Stimulated activated CD4-positive, alpha-beta T cell treated with anti-CD3 and anti-CD28 coated beads, Interleukin-1b, Interleukin-23, amount 100 ng/mL, for 24 hours (primary cell): Measurements from ENCODE around the gene ADM2.
A peak's percentile ranks its signal among the peaks of the same experiment; 100 is the strongest.
"Not testable (repeated sequence)": the region's sequence is repeated elsewhere in the genome, so short reads cannot be mapped to it uniquely, and the experiment has no call there.

Experiments used
- DNase-seq, 4 experiments: peaks; one replicate each; pipeline ENCODE4 v3.0.0-alpha.2; 2020; ENCODE audit warnings: low read depth in 4 of 4, low spot score in 1 of 4

ADM2 gene

DNA sequence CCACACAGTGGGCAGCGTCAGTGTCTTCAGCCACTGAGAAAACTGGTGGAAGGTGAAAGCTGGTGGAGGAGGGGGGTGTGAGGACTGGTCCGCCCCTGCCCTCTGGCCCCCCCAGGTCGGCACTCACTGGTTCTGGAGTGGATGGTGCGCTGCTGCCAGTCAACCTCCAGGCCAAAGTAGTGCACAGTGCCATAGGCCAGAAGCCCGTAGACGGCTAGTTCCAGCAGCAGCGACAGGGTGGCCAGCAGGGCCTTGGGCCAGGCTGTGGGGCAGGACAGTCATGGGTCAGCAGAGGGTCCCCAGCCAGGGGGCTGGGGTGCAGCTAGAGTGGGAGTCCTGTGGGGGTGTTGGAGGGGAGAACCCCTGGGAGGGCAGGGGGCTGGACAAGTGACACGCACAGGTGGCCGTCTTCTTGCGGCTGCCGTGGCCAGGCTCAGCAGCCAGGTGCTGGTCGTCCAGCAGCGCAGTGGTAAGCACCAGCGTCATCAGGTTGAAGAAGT is 24.0 kb downstream of the ADM2 start:
- no peak for DNase-seq

DNA sequence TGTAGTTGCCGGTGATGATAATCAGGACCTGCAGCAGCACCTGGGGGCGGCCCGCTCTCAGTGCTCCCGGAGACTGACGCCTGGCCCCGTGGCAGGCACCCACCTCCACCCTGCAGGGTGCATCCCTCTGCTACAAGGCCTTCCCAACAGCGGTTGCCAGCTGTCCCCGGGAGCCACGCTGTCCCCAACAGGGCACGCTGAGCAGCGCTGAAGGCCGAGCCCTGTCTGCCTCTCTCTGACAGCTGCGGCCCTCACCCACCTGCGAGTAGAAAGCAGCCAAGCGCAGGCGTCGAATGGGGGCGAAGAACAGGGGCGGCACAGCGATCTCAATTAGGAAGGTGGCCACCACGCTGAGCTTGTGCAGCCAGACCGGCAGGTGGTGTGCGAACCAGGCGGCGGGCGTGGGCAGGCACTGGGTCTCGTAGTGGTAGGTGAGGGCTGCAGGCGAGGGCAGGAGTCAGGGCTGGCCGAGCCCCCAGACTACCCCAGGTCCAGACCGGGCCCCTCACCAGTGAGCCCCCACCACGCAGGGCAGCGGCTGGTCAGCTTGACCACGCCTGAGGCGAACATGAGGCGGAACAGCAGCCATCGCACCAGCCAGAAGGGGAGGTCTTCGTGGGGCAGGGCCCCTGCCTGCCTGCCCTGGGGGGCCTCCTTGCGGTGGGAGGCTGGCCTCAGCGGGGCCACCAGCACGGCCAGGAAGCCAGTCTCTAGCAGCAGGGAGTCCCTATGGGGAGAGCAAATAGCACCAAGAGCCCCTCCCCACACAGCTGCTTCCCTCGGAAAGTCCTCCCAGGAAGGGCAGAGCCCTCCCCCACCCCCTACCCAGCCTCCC is 24.6 kb downstream of the ADM2 start:
- no peak for DNase-seq

GRCh38 chr22:50506611-50507420 is 25.5 kb downstream of the ADM2 start:
- DNase-seq, result no peak

DNA sequence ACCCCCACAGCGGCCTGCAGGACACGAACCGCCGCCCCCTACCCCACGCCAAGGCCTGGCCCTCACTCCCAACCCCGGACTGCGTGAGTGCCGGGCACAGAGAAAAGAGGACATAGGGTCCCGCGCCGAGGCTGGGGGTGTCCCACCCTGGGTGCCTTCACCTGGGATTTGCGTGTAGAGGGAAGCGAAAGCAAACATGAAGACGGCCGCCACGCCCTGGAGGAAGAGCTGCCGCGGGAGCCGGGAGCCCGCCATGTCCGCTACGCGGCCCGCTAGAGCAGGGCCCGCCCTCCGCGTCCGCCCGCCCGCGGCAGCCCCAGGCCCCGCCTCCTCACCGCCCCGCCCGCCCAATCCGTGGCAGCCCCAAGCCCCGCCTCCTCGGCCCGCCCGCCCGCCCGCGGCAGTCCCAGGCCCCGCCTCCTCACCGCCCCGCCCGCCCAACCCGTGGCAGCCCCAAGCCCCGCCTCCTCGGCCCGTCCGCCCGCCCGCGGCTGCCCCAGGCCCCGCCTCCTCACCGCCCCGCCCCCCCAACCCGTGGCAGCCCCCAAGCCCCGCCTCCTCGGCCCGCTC is 26.2 kb downstream of the ADM2 start, which contains the start of gene LMF2:
Gene LMF2 (minus strand): TSS at position 282 of the 570 bp plus-strand sequence. CDS start 27 bp downstream, at position 255.
- DNase-seq, result peak; percentile 86 to 96 (median 88)

GRCh38 chr22:50507991-50508884 is 26.9 kb downstream of the ADM2 start, which contains the start of gene NCAPH2:
TSS of gene NCAPH2 (plus strand) at chr22:50508224. CDS start at chr22:50508338, 114 bp downstream.
- peak in 3 of 4 experiments; percentile 96 to 98 (median 96) for DNase-seq

DNA sequence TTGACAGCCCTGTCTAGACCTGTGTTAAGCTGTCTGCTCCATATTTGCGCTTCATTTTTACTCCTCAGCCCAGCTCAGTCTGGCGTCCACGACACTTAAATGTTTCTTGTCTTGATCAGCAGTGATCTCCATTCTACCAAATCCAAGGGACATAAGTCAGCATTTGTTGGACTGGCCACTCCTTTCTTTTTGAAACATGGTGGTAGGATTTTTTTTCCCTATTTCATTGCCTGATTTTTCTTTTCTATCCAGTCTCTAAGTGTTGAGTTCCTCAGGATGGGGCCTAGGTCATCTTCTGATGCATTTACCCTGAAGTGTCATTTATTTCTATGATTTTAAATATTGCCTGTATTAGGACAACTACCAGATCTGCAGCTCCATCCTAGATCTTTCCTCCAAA is 27.6 kb downstream of the ADM2 start:
- no peak for DNase-seq

DNA sequence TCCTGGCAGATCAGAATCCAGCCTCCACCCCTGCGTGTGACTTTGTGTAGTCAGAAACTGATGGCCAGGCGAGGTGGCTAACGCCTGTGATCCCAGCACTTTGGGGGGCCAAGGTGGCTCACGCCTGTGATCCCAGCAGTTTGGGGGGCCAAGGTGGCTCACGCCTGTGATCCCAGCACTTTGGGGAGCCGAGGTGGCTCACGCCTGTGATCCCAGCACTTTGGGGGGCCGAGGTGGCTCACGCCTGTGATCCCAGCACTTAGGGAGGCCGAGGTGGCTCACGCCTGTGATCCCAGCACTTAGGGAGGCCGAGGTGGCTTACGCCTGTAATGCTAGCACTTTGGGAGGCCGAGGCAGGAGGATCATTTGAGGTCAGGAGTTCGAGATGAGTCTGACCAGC is 31.8 kb downstream of the ADM2 start:
- DNase-seq, result no peak

GRCh38 chr22:50516068-50516467 is 34.7 kb downstream of the ADM2 start:
- DNase-seq, result no peak

- no peak for DNase-seq
These were observed 35.5 kb downstream of the ADM2 start for GRCh38 chr22:50516891-50517290.

DNA sequence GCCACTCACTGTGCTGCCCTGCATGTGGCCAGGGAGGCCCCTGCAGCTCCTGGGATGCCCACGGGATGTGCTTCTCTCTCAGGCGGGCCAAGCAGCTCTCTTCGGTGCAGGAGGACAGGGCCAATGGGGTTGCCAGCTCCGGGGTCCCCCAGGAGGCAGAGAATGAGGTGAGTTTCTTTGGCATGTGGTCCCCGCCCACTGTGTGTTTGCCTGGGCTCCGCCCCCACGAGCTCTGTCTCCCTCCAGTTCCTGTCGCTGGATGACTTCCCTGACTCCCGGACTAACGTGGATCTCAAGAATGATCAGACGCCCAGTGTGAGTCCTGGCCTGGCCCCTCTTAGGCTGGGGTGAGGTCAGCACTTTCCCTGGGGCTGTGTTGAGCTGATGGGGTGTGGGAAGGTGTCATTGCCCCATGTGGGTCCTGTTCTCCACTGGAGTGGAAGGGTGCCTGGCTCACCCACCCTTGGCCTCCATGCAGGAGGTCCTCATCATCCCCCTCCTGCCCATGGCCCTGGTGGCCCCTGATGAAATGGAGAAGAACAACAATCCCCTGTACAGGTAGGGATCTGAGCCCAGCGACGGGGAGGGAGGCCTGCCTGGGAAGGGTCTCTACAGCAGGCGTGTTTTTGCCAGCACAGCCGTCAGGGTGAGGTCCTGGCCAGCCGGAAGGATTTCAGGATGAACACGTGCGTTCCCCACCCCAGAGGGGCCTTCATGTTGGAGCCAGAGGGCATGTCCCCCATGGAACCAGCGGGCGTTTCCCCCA is 36.3 kb downstream of the ADM2 start:
- no peak for DNase-seq

- DNase-seq, result no peak
These were observed 37.3 kb downstream of the ADM2 start for GRCh38 chr22:50518606-50519005.

- no peak for DNase-seq
These were observed 37.8 kb downstream of the ADM2 start for GRCh38 chr22:50519151-50519550.

- DNase-seq, result not testable (repeated sequence)
These were observed 38.8 kb downstream of the ADM2 start for GRCh38 chr22:50520184-50520583.

DNA sequence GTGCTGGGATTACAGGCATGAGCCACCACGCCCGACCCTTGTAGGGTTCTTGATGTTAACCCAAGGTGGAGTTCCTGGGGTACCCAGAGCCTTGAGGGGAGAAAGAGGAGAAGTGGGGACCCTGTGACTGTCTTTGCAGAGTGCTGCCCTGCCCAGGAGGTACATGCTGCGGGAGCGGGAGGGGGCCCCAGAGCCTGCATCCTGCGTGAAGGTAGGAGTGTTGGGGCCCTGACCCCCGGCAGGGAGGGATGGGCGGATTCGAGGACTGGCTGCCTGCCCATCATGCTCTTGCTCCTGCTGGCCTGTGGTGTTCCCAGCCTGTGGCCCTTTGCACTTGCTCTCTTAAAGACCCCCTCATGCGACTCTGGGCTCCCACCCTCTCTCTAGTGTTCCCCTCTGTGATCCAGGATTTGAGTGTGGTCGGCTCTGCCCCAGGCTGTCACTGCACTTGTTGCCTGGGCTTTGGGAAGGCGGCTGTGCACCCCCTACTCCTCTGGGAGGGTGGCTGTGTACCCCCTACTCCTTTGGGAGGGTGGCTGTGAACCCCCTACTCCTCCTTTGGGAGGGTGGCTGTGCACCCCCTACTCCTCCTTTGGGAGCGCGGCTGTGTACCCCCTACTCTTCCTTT is 39.6 kb downstream of the ADM2 start:
- no peak for DNase-seq

GRCh38 chr22:50521710-50522109 is 40.4 kb downstream of the ADM2 start:
- no peak for DNase-seq

DNA sequence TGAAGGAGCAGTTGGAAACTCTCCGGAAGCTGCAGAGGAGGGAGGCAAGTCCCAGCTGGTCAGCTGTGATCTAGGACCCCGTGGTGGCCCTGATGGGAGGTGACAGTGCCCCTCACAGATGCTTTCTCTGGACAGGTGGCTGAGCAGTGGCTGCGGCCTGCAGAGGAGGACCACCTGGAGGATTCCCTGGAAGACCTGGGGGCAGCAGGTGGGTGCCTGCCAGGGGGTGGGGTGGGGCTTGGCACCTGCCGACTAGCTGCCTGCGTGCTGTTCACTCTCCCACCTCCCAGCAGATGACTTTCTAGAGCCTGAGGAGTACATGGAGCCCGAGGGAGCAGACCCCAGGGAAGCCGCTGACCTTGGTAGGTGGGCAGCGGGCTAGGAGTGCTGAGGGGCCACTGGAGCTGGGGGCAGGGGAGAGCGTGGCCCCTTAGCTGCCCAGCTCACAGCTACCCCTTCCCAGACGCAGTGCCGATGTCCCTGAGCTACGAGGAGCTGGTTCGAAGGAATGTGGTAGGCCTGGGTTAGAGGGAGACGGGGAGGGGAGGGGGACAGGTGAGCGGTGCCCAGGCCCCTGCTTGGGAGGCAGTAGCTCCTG is 41.0 kb downstream of the ADM2 start:
- DNase-seq, result no peak

GRCh38 chr22:50522806-50523438 is 41.6 kb downstream of the ADM2 start:
- DNase-seq, result no peak

DNA sequence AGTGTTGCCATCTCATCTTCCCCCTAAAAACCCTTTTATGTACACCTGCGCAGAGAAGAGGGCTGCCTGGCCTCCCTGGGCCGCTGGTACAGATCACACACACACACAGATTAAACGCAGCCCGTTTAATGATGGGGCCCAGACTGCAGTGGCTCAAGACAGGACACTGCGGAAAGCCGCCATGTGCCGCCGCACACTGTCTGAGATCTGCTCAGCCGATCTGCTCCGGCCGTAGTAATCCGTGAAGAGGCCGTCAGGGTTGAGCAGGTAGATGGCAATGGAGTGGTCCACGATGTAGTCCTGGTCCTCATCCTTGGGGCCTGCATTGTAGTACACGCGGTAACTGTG is 42.1 kb downstream of the ADM2 start:
- no peak for DNase-seq
